Smooth muscle cell (in vitro differentiated cells): ENCODE measurements around the gene LRRFIP1. TPM values are rescaled to one million over a fixed set of nuclear protein-coding genes. Genes with fewer than 3 reads are reported as not detected.

Source experiments
- DNase-seq: peaks from one replicate; lab custom pipeline; 2025; ENCODE audit not compliant: unreplicated experiment; lab: John Stamatoyannopoulos, UW
- H2AFZ ChIP-seq: fragments of 200-600 bp; sonication (generic); 2 replicates; pipeline ENCODE4 v1.6.0; 2016; ENCODE audit warnings: antibody characterized with exemption, low read depth, mild to moderate bottlenecking
- H3F3A ChIP-seq: fragments of 200-600 bp; sonication (generic); 2 replicates; pipeline ENCODE4 v1.6.0; 2017; ENCODE audit warnings: antibody characterized with exemption, low read depth
- H3K27ac ChIP-seq: fragments of 200-600 bp; sonication (generic); 2 replicates; pipeline ENCODE4 v1.5.1; 2016; ENCODE audit warnings: low read depth, mild to moderate bottlenecking
- H3K27me3 ChIP-seq: fragments of 200-600 bp; sonication (generic); 2 replicates; pipeline ENCODE4 v1.6.1; 2016; ENCODE audit warnings: low read depth, mild to moderate bottlenecking
- H3K36me3 ChIP-seq: fragments of 200-600 bp; sonication (generic); 2 replicates; pipeline ENCODE4 v1.5.1; 2016; ENCODE audit warnings: low read depth
- H3K4me1 ChIP-seq: fragments of 200-600 bp; sonication (generic); 2 replicates; pipeline ENCODE4 v1.5.1; 2016; ENCODE audit warnings: low read depth
- H3K4me2 ChIP-seq: fragments of 200-600 bp; sonication (generic); 2 replicates; pipeline ENCODE4 v1.6.0; 2016; ENCODE audit warnings: mild to moderate bottlenecking
- H3K4me3 ChIP-seq: fragments of 200-600 bp; sonication (generic); 2 replicates; pipeline ENCODE4 v1.5.1; 2016; ENCODE audit warnings: mild to moderate bottlenecking
- H3K79me2 ChIP-seq: fragments of 200-600 bp; sonication (generic); 2 replicates; pipeline ENCODE4 v1.6.0; 2016; ENCODE audit warnings: low read depth, mild to moderate bottlenecking
- H3K9ac ChIP-seq: fragments of 200-600 bp; sonication (generic); 2 replicates; pipeline ENCODE4 v1.6.0; 2016; ENCODE audit warnings: low read depth
- H3K9me3 ChIP-seq: fragments of 200-600 bp; sonication (generic); replicated peaks from 2 replicates; pipeline ENCODE4 v1.5.1; 2016; ENCODE audit warnings: low read depth
- H4K20me1 ChIP-seq: fragments of 200-600 bp; sonication (generic); 2 replicates; pipeline ENCODE4 v1.6.0; 2016; ENCODE audit warnings: low read depth
- WGBS: methylation state at CpG from one replicate; pipeline ENCODE4 v1.1.7; 2016; ENCODE audit warnings: low lambda C conversion rate; 5-methylcytosine and 5-hydroxymethylcytosine counted together
- polyA plus RNA-seq: library from polyadenylated mRNA; unstranded; fragments of >200 nt; fragmentation: Nextera tagmentation; extraction: Ambion mirVana; gene quantifications from 2 replicates; pipeline ENCODE4 v1.2.1, GENCODE V29; 2016
- total RNA-seq: library from RNA; depleted of rRNA; stranded (reverse); fragments of >200 nt; gene quantifications from 2 replicates; pipeline ENCODE4 v1.2.3, GENCODE V29; 2014
- TF ChIP-seq, protein P1 (sequence below): fragments of 200-600 bp; sonication (generic); IDR thresholded peaks from 2 replicates; pipeline ENCODE4 v1.5.1; 2017; ENCODE audit warnings: borderline replicate concordance, mild to moderate bottlenecking, antibody characterized with exemption; ENCODE audit not compliant: insufficient read depth, poor library complexity, severe bottlenecking

LRRFIP1 gene
- total and polyA plus RNA-seq, 2 experiments from 2014 or later: 36.2 to 65.1 TPM

DNA sequence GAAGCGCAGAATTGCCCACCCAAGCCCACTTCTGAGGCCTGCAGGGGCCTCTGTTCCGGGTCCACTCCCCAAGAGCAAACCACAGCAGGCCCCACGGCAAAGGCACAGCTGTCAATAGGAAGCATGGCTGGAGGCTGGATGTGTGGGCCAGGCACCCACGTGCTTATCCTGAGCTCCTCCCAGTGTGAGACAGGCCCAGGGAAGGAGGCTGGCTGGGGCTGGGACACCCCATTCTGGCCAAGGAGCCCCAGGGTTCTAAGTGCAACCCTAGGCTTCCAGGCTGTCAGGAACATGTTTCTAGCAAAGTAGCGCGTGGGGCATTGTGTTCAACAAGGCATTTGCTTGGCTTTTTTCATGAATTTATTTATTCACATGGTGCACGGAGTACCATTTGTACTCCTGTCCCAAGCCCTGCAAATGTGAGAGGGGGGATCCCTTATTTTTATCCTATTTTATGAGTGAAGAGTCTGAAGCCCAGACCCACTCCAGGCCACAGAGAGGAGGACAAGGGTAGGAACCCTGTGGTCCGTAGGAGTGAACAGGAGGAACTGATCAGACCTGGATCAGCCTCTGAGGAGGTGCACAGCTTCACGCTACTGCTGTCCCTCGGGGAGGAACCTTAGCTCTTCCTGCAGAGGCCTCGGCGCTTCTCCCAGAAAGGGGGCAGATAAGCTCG lies 30.7 kb upstream of the LRRFIP1 start:
- Histone ChIP-seq H3F3A (peaks cover 14% of the 10 kb centered on the region), H2AFZ (no peak overlapping the region), H3K27ac (no peak overlapping the region), H3K27me3 (no peaks in the 10 kb centered on the region), H3K9me3 (no peaks in the 10 kb centered on the region), H3K4me1 (peaks cover 36% of the 10 kb centered on the region), H3K36me3 (no peaks in the 10 kb centered on the region), H3K4me3 (no peak overlapping the region), H3K4me2 (no peak overlapping the region), H4K20me1 (no peaks in the 10 kb centered on the region), H3K79me2 (no peaks in the 10 kb centered on the region), H3K9ac (no peak overlapping the region)
- TF ChIP-seq, protein P1, sequence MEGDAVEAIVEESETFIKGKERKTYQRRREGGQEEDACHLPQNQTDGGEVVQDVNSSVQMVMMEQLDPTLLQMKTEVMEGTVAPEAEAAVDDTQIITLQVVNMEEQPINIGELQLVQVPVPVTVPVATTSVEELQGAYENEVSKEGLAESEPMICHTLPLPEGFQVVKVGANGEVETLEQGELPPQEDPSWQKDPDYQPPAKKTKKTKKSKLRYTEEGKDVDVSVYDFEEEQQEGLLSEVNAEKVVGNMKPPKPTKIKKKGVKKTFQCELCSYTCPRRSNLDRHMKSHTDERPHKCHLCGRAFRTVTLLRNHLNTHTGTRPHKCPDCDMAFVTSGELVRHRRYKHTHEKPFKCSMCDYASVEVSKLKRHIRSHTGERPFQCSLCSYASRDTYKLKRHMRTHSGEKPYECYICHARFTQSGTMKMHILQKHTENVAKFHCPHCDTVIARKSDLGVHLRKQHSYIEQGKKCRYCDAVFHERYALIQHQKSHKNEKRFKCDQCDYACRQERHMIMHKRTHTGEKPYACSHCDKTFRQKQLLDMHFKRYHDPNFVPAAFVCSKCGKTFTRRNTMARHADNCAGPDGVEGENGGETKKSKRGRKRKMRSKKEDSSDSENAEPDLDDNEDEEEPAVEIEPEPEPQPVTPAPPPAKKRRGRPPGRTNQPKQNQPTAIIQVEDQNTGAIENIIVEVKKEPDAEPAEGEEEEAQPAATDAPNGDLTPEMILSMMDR: no peak
- DNase-seq: no peak
- WGBS: 82% methylated on average over 13 of the region's 13 CpGs

DNA sequence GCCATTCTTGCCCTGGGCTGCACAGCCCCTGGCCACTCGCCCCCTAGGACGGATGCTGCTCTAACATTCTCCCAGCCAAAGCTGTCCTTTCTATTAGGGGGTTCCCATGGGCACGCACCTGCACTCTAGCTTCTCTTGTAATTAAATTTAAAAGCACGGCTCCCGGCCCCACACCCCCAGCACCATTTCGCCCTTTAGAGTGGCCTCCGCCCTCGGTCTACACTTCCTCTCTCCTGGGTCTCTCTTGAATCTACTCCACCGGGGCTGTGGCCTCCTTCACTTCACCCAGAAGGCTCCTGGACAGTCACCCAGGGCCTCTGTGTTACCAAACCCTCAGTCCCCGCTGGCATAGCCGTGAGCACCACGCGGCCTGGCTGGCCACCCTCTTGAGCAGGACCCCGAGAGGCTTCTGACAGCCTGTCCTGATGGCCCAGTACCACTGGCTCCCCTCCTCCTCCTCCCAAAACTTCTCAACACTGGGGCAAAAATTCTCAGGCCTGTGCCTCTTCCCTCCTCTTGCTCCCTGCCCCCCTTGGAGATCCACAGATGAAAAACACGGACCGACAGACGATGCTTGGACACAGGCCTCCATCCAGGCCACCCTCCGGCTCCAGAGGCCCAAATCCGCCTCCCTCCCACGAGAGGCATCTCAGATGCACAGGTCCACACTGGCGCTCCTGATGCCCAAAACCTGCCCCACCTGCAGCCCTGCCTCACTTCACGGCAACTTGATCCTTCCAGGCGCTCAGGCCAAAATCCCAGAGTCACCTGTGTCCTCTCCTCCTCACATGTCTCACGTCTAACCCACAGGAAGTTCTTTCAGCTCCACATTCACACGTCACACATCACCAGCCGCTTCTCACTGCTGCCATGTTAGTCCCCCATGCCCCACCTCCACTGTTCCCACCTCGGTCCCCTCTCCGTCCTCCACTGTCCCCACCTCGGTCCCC lies 29.9 kb upstream of the LRRFIP1 start:
- H2AFZ ChIP-seq: no peak overlapping the region
- H3K36me3 ChIP-seq: no peaks in the 10 kb centered on the region
- H3F3A ChIP-seq: peaks cover 14% of the 10 kb centered on the region
- H3K4me3 ChIP-seq: no peak overlapping the region
- no peaks in the 10 kb centered on the region for H3K27me3 ChIP-seq
- no peaks in the 10 kb centered on the region for H3K79me2 ChIP-seq
- no peak overlapping the region for H3K9ac ChIP-seq
- H3K9me3 ChIP-seq: no peaks in the 10 kb centered on the region
- H4K20me1 ChIP-seq: no peaks in the 10 kb centered on the region
- 96% methylated on average over 24 of the region's 29 CpGs for WGBS
- H3K27ac ChIP-seq: no peak overlapping the region
- TF ChIP-seq, protein P1: no peak
- no peak overlapping the region for H3K4me2 ChIP-seq
- no peak for DNase-seq
- peaks cover 42% of the 10 kb centered on the region for H3K4me1 ChIP-seq

DNA sequence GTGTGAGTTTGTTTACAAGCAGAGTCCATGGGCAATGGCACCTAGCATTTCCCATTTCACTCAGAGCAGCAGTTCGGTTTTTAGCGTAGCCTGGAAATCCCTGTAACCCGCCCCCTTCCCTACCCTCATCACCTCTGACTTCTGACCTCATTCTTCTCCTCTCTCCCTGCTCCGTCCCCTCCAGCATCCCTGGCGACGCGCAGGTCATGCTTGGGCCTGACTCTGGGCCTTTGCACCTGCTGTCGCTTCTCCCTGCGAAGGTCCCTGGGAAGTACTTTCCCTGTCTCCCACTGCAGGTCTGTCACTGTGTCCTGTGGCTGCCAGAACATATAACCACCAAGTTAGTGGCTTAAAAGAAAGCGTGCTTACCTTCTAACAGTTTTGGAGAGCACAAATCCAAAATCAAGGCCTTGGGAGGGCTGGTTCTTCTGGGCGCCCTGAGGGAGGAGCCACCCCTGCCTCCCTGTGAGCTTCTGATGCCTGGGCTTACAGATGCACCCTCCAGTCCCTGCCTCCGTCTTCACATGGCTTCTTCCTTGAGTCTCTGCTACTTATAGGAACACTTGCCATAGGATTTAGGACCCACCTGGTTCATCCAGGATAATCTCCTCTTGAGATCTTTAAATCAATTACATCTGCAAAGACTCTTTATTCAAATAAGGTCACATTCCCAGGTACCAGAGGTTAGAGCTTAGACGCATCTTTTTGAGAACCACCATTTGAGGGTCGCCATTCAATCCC lies 28.7 kb upstream of the LRRFIP1 start:
- Histone ChIP-seq H3K4me1 (peaks cover 37% of the 10 kb centered on the region), H2AFZ (no peak overlapping the region), H3K79me2 (no peaks in the 10 kb centered on the region), H3K36me3 (no peaks in the 10 kb centered on the region), H3K9me3 (no peaks in the 10 kb centered on the region), H3K9ac (no peak overlapping the region), H3K4me3 (no peak overlapping the region), H4K20me1 (no peaks in the 10 kb centered on the region), H3K27ac (no peak overlapping the region), H3F3A (peaks cover 14% of the 10 kb centered on the region), H3K27me3 (no peaks in the 10 kb centered on the region), H3K4me2 (no peak overlapping the region)
- 86% methylated on average over 14 of the region's 14 CpGs for WGBS
- DNase-seq: no peak
- TF ChIP-seq, protein P1: no peak
